Activated CD4-positive, alpha-beta memory T cell treated with anti-CD3 and anti-CD28 coated beads for 36 hours (primary cell): Measurements from ENCODE around the gene HOXA10. TPM values are rescaled to one million over a fixed set of nuclear protein-coding genes. Genes with fewer than 3 reads are reported as not detected.

ENCODE experiments used
- CTCF ChIA-PET: fragments of 350-600 bp; sonication (Branson Sonifier 250); formaldehyde crosslinking; loops from one replicate; lab custom pipeline; 2021; ENCODE audit warnings: antibody characterized with exemption, inconsistent platforms; lab: Charles Lee
- POLR2A ChIA-PET: fragments of 350-600 bp; sonication (Branson Sonifier 250); formaldehyde crosslinking; loops from one replicate; lab custom pipeline; 2021; ENCODE audit warnings: antibody characterized with exemption; lab: Charles Lee
- DNase-seq: peaks from one replicate; pipeline ENCODE4 v3.0.0-alpha.2; 2020
- H3K27ac Mint-ChIP-seq: one replicate; pipeline ENCODE4 v1.8.0; 2021; ENCODE audit warnings: mixed read lengths
- H3K27me3 Mint-ChIP-seq: one replicate; pipeline ENCODE4 v1.8.0; 2021; ENCODE audit warnings: mixed read lengths
- H3K36me3 Mint-ChIP-seq: one replicate; pipeline ENCODE4 v1.8.0; 2021; ENCODE audit warnings: mixed read lengths
- H3K4me1 Mint-ChIP-seq: one replicate; pipeline ENCODE4 v1.8.0; 2021; ENCODE audit warnings: low read depth, mixed read lengths
- H3K4me3 Mint-ChIP-seq: one replicate; pipeline ENCODE4 v1.8.0; 2021; ENCODE audit warnings: mild to moderate bottlenecking, mixed read lengths
- H3K9me3 Mint-ChIP-seq: one replicate; pipeline ENCODE4 v1.8.0; 2021; ENCODE audit warnings: mixed read lengths
- intact Hi-C: fragments of 100-400 bp; cut with micrococcal nuclease; formaldehyde crosslinking; loops from one replicate; pipeline ENCODE4 v1.15.1; 2023
- total RNA-seq, 2 experiments: library from RNA; stranded (reverse); gene quantifications; one replicate each; pipeline ENCODE4 v1.2.3, GENCODE V29; 2021

Gene HOXA10
- total RNA-seq, 2 experiments from 2014 or later: not detected

DNA sequence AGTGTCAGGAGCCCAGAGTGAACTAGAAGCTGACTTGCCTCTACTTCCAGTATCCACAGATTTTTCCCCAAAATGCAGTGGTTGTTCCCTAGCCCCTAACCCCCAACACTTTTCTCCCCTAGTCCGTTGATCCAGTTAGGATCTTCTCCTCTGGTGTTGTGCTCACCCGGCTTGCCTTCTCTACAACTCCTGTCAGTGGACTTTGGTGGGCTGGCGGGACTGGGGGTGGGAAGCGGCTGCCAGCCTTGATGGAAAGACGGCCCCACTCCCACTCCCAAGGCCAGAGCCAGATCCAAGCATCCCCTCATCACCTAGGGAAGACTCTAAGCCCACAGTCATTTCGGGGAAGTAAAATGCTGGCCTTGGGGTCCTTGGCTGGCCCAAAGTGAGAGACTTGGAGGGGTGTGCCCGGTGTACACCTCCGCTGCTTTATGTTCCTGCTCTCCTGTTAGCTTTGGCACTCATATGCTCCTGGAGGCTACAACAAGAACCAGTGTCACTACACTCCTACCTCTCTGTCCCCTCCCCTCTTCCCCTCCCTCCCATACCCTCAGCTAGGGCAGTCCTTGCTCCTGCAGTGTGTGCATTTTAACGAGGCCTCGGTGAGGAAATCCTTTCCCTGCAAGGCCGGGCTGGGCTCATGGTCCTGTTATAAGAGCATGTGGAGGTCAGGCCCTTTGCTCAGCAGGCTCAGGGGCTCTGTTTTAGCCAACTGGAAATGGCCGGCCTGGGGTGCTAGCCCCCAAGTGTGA, 930 bp upstream of the HOXA10 start:
- POLR2A ChIA-PET: no interaction called here
- no peaks in the 10 kb centered on the region for H3K9me3 Mint-ChIP-seq
- peaks cover 20% of the 10 kb centered on the region for H3K4me1 Mint-ChIP-seq
- H3K36me3 Mint-ChIP-seq: peaks cover 1% of the 10 kb centered on the region
- H3K4me3 Mint-ChIP-seq: no peak overlapping the region
- H3K27ac Mint-ChIP-seq: no peak overlapping the region
- intact Hi-C loops: loop anchor here (5.0 kb wide), 1 partner anchor 1318 kb away; no protein-coding TSS in a partner anchor
- CTCF ChIA-PET: interaction anchor here (0.9 to 1.1 kb wide), 2 partner anchors 488 to 810 kb away, joined by 3 read pairs; no protein-coding TSS in a partner anchor
- H3K27me3 Mint-ChIP-seq: peaks cover 75% of the 10 kb centered on the region
- DNase-seq: peak; percentile 4

DNA sequence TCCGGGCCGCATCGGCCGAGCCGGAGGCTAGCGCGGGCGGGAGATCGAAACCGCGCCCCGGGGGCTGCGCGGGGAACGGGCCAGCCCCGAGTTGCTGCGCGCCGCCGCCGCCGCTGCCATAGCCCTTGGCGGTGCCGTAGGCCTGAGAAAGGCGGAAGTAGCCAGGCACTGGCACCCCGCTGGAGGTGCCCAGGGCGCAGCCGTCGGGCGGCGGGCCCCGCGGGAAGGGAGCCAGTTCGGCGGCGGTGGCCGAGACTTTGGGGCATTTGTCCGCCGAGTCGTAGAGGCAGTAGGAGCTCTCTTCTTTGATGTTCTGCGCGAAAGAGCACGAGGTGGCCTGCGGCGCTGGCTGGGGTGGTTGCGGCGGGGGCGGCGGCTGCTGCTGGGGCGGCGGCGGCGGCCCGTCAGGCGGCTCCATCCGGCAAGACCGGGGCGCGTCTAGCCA, 587 bp downstream of the HOXA10 start:
- no peaks in the 10 kb centered on the region for H3K9me3 Mint-ChIP-seq
- POLR2A ChIA-PET: no interaction called here
- H3K27me3 Mint-ChIP-seq: peaks cover 71% of the 10 kb centered on the region
- intact Hi-C loops: loop anchor here (1.0 to 2.0 kb wide), 2 partner anchors 12 to 19 kb away; partner anchors contain the start of gene HOXA11
- peaks cover 19% of the 10 kb centered on the region for H3K4me1 Mint-ChIP-seq
- peak; percentile 34 for DNase-seq
- CTCF ChIA-PET: interaction anchor here (1.0 to 1.5 kb wide), 5 partner anchors 13 to 487 kb away, joined by 3 to 5 read pairs (median 4); partner anchors contain the start of gene HOXA7
- peaks cover 3% of the 10 kb centered on the region for H3K36me3 Mint-ChIP-seq
- H3K4me3 Mint-ChIP-seq: no peak overlapping the region
- no peak overlapping the region for H3K27ac Mint-ChIP-seq

DNA sequence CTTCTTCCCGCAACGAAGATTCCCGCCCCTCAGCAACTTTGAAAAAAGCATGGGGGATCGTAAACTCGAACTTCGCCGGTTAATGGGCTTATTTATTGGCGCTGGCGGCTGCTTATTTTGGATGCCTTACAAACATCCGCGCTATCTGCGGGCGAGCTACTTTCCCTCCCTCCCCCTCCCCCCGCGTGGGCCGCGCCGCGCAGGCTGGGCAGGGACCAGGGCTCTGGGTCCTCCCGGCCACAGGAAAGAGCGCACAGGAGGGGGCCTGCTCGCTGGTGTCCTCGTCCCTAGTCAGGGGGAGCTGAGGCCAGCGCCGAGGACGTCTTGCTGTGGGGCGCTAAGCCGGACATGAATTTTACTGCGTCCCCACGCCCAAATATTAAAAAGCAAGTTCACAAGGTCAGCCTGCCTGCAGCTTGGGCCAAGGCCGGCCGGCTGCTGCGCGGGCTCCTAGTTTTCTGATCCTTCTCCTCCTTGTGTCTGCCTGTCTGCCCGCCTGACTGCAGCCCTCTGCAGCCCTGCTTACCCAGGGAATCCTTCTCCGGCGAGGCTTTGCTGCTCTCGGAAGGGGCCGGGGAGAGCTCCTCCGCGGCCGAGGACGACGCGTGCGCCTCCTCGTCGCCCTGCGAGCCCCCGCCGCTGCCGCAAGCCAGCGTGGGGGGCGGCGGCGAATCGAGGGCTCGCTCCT, 1.2 kb downstream of the HOXA10 start:
- DNase-seq: peak; percentile 23
- H3K27ac Mint-ChIP-seq: no peak overlapping the region
- POLR2A ChIA-PET: no interaction called here
- peaks cover 3% of the 10 kb centered on the region for H3K36me3 Mint-ChIP-seq
- peaks cover 23% of the 10 kb centered on the region for H3K4me1 Mint-ChIP-seq
- intact Hi-C loops: loop anchor here (1.0 to 2.0 kb wide), 2 partner anchors 12 to 18 kb away; partner anchors contain the start of gene HOXA11
- CTCF ChIA-PET: interaction anchor here (1.0 to 1.5 kb wide), 6 partner anchors 12 to 486 kb away, joined by 3 to 6 read pairs (median 4); partner anchors contain the start of gene HOXA7
- H3K27me3 Mint-ChIP-seq: peaks cover 72% of the 10 kb centered on the region
- no peaks in the 10 kb centered on the region for H3K9me3 Mint-ChIP-seq
- no peak overlapping the region for H3K4me3 Mint-ChIP-seq

DNA sequence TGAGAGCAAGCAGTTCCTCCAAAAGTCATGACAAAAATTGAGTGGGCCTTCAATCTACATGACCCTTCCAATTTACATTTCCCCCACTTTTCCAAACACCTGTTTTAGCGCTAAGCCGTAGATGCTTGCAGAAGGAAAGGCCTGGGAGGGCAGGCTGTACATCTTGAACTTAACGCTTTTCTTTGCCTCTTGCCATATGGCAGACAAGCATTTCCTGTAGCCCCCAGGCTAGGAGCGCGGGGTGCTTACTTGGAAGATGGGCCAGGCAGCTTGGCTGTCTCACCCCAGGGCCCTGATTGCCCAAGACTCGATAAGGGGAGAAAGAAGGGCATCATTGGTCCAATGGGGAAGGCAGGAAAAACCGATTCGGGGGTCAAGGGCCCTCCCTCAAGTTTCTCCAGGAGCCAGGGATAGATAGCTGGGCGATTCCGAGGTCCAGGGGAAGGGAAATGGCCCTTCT, 1.8 kb downstream of the HOXA10 start:
- CTCF ChIA-PET: interaction anchor here (1.0 to 1.5 kb wide), 6 partner anchors 11 to 485 kb away, joined by 3 to 6 read pairs (median 4); no protein-coding TSS in a partner anchor
- POLR2A ChIA-PET: no interaction called here
- Mint-ChIP-seq H3K27me3 (peaks cover 72% of the 10 kb centered on the region), H3K27ac (no peak overlapping the region), H3K36me3 (peaks cover 3% of the 10 kb centered on the region), H3K4me3 (peak overlapping the region; percentile 57), H3K9me3 (no peaks in the 10 kb centered on the region), H3K4me1 (peaks cover 26% of the 10 kb centered on the region)
- intact Hi-C loops: loop anchor here (2.0 kb wide), 1 partner anchor 18 kb away; no protein-coding TSS in a partner anchor
- peak; percentile 9 for DNase-seq

DNA sequence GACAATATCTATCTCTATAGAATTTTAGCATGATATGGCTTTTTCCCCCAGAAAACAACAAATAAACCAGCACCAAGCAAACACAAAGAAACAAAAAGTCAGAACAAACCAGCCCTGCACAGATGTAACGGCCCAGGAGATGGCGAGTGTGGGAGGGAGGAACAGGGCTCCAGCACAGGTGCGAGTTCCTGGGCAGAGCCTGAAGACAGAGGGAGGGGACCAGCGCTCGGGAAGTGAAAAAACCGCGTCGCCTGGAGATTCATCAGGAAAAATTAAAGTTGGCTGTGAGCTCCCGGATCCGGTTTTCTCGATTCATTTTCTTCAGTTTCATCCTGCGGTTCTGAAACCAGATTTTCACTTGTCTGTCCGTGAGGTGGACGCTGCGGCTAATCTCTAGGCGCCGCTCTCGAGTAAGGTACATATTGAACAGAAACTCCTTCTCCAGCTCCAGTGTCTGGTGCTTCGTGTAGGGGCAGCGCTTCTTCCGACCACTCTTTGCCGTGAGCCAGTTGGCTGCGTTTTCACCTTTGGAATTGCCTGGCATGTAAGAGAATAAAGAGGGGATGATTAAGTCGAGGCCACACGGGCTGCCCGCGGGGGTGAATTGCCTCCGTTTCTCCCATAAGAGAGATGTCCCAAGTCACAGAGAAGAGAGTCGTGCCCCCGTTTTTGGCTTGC, 2.3 kb downstream of the HOXA10 start:
- peak; percentile 18 for DNase-seq
- Mint-ChIP-seq H3K4me3 (peak overlapping the region; percentile 57), H3K27me3 (peaks cover 74% of the 10 kb centered on the region), H3K27ac (peak overlapping the region; percentile 33), H3K36me3 (peaks cover 3% of the 10 kb centered on the region), H3K4me1 (peaks cover 28% of the 10 kb centered on the region), H3K9me3 (no peaks in the 10 kb centered on the region)
- POLR2A ChIA-PET: no interaction called here
- CTCF ChIA-PET: interaction anchor here (1.0 kb wide), 1 partner anchor 15 kb away, joined by 3 read pairs; no protein-coding TSS in a partner anchor
- intact Hi-C loops: loop anchor here (2.0 kb wide), 1 partner anchor 17 kb away; no protein-coding TSS in a partner anchor

DNA sequence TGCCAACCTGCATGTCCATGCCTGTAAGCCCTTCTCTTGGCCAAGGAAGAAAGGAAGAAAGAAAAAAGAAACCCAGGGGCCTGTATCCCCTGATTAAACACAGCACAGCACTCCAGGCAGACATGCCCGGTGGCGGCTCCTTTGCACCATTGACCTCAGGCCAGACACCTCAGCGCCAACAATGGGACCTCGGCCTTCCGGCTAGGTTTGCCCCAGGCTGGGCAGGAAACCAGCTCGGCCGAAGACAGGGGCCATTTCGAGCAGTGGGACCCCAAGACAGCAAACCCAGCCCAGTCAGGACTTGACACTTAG, 2.8 kb downstream of the HOXA10 start:
- H3K4me1 Mint-ChIP-seq: peaks cover 32% of the 10 kb centered on the region
- H3K27ac Mint-ChIP-seq: no peak overlapping the region
- DNase-seq: peak; percentile 8
- H3K4me3 Mint-ChIP-seq: no peak overlapping the region
- ChIA-PET POLR2A (no interaction called here), CTCF (interaction anchor here (1.0 to 1.8 kb wide), 3 partner anchors 8 to 15 kb away, joined by 3 to 7 read pairs (median 4); no protein-coding TSS in a partner anchor)
- intact Hi-C loops: no loop called here
- peaks cover 75% of the 10 kb centered on the region for H3K27me3 Mint-ChIP-seq
- H3K36me3 Mint-ChIP-seq: peaks cover 3% of the 10 kb centered on the region
- no peaks in the 10 kb centered on the region for H3K9me3 Mint-ChIP-seq

DNA sequence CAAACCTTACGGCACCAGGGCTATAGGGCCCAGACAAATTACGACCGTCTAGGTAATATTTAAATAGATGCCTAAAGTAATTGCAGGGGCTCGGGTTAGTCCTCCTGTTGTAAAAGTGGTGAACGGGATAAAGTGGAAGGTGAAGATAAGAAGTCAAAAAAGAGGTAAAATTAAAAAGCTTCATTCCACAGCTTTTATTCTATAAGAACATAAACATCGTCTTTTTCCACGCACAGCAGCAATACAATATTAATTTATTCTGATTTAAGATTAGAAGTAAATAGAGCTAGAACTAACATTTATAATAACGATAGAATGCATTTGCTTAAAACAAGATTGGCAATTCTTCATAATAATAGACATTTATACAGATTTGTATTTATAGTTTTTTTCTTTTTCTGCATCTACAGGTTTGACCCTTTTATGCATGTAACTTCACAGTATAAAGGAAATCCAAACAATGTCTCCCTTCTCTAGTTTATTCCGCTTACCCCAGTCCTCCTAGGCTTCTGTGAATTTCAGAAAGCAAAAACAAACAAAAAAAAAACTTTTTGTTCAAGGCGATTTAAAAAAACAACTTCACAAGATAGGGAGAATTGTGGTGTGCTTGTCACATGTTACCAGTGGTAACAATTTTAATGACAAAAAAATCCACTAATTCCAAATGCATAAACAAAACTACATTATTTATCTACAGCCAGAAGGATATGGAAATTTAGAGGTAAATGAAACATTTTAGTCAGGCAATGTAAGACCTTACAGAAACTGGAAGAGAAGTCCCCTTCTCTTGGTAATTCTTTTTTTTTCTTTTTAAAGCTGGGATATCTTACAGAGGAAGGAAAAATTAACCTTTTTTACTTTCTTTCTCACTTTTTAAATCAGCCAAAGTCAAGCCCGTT, 3.4 kb downstream of the HOXA10 start:
- H3K4me1 Mint-ChIP-seq: peaks cover 35% of the 10 kb centered on the region
- H3K36me3 Mint-ChIP-seq: peaks cover 3% of the 10 kb centered on the region
- H3K4me3 Mint-ChIP-seq: no peak overlapping the region
- H3K27me3 Mint-ChIP-seq: peaks cover 72% of the 10 kb centered on the region
- POLR2A ChIA-PET: no interaction called here
- intact Hi-C loops: no loop called here
- CTCF ChIA-PET: interaction anchor here (1.2 to 1.8 kb wide), 4 partner anchors 9 to 20 kb away, joined by 4 to 7 read pairs (median 6); no protein-coding TSS in a partner anchor
- H3K9me3 Mint-ChIP-seq: no peaks in the 10 kb centered on the region
- DNase-seq: no peak
- no peak overlapping the region for H3K27ac Mint-ChIP-seq

GRCh38 chr7:27169658-27170425, 4.3 kb downstream of the HOXA10 start:
- H3K27me3 Mint-ChIP-seq: peaks cover 67% of the 10 kb centered on the region
- ChIA-PET CTCF (interaction anchor here (1.2 to 1.8 kb wide), 5 partner anchors 9 to 26 kb away, joined by 3 to 7 read pairs (median 5); no protein-coding TSS in a partner anchor), POLR2A (no interaction called here)
- H3K27ac Mint-ChIP-seq: no peak overlapping the region
- H3K4me3 Mint-ChIP-seq: no peak overlapping the region
- H3K36me3 Mint-ChIP-seq: peaks cover 3% of the 10 kb centered on the region
- DNase-seq: no peak
- intact Hi-C loops: loop anchor here (5.0 kb wide), 1 partner anchor 72 kb away; the partner anchor contains the start of gene EVX1
- no peaks in the 10 kb centered on the region for H3K9me3 Mint-ChIP-seq
- H3K4me1 Mint-ChIP-seq: peaks cover 36% of the 10 kb centered on the region

DNA sequence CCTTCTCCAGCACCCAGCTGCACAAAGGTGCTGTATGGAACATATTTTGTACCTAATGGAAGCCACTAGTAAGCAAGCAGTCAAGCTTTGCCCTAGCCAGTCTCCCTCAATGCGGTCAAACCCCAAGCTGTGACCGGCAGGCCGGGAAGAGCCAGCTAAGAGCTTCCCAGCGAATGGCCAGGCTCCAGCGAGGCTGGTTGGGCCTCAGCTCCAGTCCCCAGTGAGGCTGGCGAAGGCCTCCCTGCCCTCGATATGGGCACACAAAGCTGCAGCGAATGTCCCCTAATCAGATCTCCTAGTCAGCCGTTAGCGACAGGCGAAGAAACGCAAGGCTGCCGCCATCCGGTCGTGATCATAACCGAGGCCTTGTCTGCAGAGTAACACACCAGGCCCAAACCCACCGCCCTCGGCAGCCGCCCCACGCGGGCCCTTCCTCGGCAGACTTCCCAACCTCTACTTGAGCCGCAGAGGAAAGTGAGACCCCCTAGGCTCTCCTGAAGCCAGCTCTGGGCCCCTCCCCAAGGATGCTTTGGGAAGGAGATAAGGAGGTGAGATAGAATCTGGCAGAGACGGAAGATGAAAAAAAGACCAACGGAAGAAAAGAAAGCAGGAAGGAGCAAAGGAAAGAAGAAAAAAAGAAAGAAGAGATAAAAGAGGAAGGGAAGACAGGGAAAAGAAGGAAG, 5.7 kb downstream of the HOXA10 start:
- Mint-ChIP-seq H3K27me3 (peaks cover 75% of the 10 kb centered on the region), H3K4me1 (peaks cover 34% of the 10 kb centered on the region), H3K9me3 (no peaks in the 10 kb centered on the region), H3K27ac (peak overlapping the region; percentile 51), H3K4me3 (peak overlapping the region; percentile 20), H3K36me3 (peaks cover 3% of the 10 kb centered on the region)
- DNase-seq: no peak
- ChIA-PET POLR2A (no interaction called here), CTCF (interaction anchor here (0.5 to 1.7 kb wide), 7 partner anchors 9 to 1276 kb away, joined by 3 to 10 read pairs (median 3); no protein-coding TSS in a partner anchor)
- intact Hi-C loops: loop anchor here (5.0 kb wide), 1 partner anchor 74 kb away; the partner anchor contains the start of gene EVX1
